Liver (tissue), 9 donors: ENCODE data around the gene CDON. TPM values are rescaled to one million over a fixed set of nuclear protein-coding genes. Genes with fewer than 3 reads are reported as not detected.

Experiments
- DNase-seq: peaks from one replicate; pipeline ENCODE4 v3.0.0-alpha.2; 2017; ENCODE audit warnings: low spot score
- H3K27ac ChIP-seq, 2 donors: one replicate each; pipeline ENCODE4 v1.7.0; 2013; ENCODE audit warnings: inconsistent platforms in 2 of 2, low read length in 2 of 2, control low read depth in 1 of 2, low read depth in 1 of 2, mild to moderate bottlenecking in 1 of 2
- H3K27me3 ChIP-seq, 4 donors: one replicate each; pipeline versions ENCODE4 v1.6.1 to v1.7.0; 2013; ENCODE audit warnings: low read length in 3 of 4, inconsistent platforms in 1 of 4, mild to moderate bottlenecking in 1 of 4, moderate library complexity in 1 of 4; ENCODE audit not compliant: control insufficient read depth in 4 of 4, insufficient read depth in 4 of 4
- H3K36me3 ChIP-seq, 4 donors: one replicate each; pipeline versions ENCODE4 v1.6.1 to v1.7.0; 2013; ENCODE audit warnings: low read length in 3 of 4, mild to moderate bottlenecking in 3 of 4, low read depth in 1 of 4, moderate library complexity in 1 of 4; ENCODE audit not compliant: control insufficient read depth in 4 of 4, insufficient read depth in 3 of 4
- H3K4me1 ChIP-seq, 4 donors: one replicate each; pipeline versions ENCODE4 v1.6.1 to v1.7.0; 2013; ENCODE audit warnings: low read length in 3 of 4, mild to moderate bottlenecking in 3 of 4, moderate library complexity in 1 of 4; ENCODE audit not compliant: control insufficient read depth in 4 of 4, insufficient read depth in 4 of 4
- H3K4me3 ChIP-seq, 3 donors: one replicate each; pipeline versions ENCODE4 v1.6.1 to v1.7.0; 2013; ENCODE audit warnings: low read length in 3 of 3, control low read depth in 1 of 3, low read depth in 1 of 3, mild to moderate bottlenecking in 1 of 3
- H3K9ac ChIP-seq, 2 donors: one replicate each; pipeline ENCODE4 v1.7.0; 2013; ENCODE audit warnings: low read length in 2 of 2, mild to moderate bottlenecking in 2 of 2, moderate library complexity in 2 of 2, control low read depth in 1 of 2, low read depth in 1 of 2
- H3K9me3 ChIP-seq, 4 donors: one replicate each; pipeline versions ENCODE4 v1.6.1 to v1.7.0; 2013; ENCODE audit warnings: low read length in 3 of 4; ENCODE audit not compliant: control insufficient read depth in 4 of 4
- EGR1 ChIP-seq, 2 donors: IDR thresholded peaks; 2 replicates each; pipeline ENCODE4 v1.6.1; 2016 to 2018; ENCODE audit warnings: antibody characterized with exemption in 2 of 2, low read depth in 2 of 2
- FOXA1 ChIP-seq: IDR thresholded peaks from 2 replicates; pipeline ENCODE4 v1.6.1; 2016; ENCODE audit warnings: antibody characterized with exemption
- FOXA2 ChIP-seq: IDR thresholded peaks from 2 replicates; pipeline ENCODE4 v1.6.1; 2016; ENCODE audit warnings: antibody characterized with exemption
- GABPA ChIP-seq, 2 donors: IDR thresholded peaks in 1 of 2; conservative IDR thresholded peaks in 1 of 2; 2 replicates each; pipeline ENCODE4 v1.6.1; 2016; ENCODE audit warnings: antibody characterized with exemption in 2 of 2, mild to moderate bottlenecking in 1 of 2, moderate library complexity in 1 of 2
- HNF4A ChIP-seq, 2 donors: conservative IDR thresholded peaks; 2 replicates each; pipeline ENCODE4 v1.6.1; 2016; ENCODE audit warnings: antibody characterized with exemption in 2 of 2, mild to moderate bottlenecking in 2 of 2
- HNF4G ChIP-seq: IDR thresholded peaks from 2 replicates; pipeline ENCODE4 v1.6.1; 2016; ENCODE audit warnings: antibody characterized with exemption
- JUND ChIP-seq, 2 donors: IDR thresholded peaks; 2 replicates each; pipeline ENCODE4 v1.6.1; 2016; ENCODE audit warnings: antibody characterized with exemption in 2 of 2
- NR2F2 ChIP-seq: IDR thresholded peaks from 2 replicates; pipeline ENCODE4 v1.6.1; 2016; ENCODE audit warnings: antibody characterized with exemption
- RAD21 ChIP-seq, 2 donors: IDR thresholded peaks; 2 replicates each; pipeline ENCODE4 v1.6.1; 2016; ENCODE audit warnings: antibody characterized with exemption in 2 of 2, mild to moderate bottlenecking in 2 of 2
- SP1 ChIP-seq: IDR thresholded peaks from 2 replicates; pipeline ENCODE4 v1.6.1; 2018; ENCODE audit warnings: antibody characterized with exemption, mild to moderate bottlenecking
- TAF1 ChIP-seq: conservative IDR thresholded peaks from 2 replicates; pipeline ENCODE4 v1.6.1; 2016; ENCODE audit warnings: antibody characterized with exemption, mild to moderate bottlenecking
- WGBS: extraction: QIAGEN DNeasy Blood & Tissue Kit; methylation state at CpG from one replicate; pipeline ENCODE4 v1.1.7; 2013; 5-methylcytosine and 5-hydroxymethylcytosine counted together
- polyA plus RNA-seq, 2 donors: library from polyadenylated mRNA; stranded (reverse) in 1 of 2; unstranded in 1 of 2; fragments of 200-250 nt in 1 of 2; fragments of >200 nt in 1 of 2; fragmentation: Nextera tagmentation in 1 of 2; extraction: Ambion mirVana in 1 of 2; gene quantifications; one replicate each; pipeline versions ENCODE4 v1.2.1 to v1.2.3, GENCODE V29; 2013 to 2015
- total RNA-seq, 2 donors: library from RNA; depleted of rRNA; stranded (reverse); fragments of >200 nt; gene quantifications; one replicate each; pipeline ENCODE4 v1.2.3, GENCODE V29; 2014
- TF ChIP-seq, protein P1 (sequence below): fragments of 150-350 bp; IDR thresholded peaks from 2 replicates; pipeline ENCODE4 v1.5.1; 2017; ENCODE audit warnings: improper control_type of control experiment, low read depth, low read length; ENCODE audit not compliant: missing input control
- TF ChIP-seq, protein P2 (sequence below): IDR thresholded peaks from 2 replicates; pipeline ENCODE4 v1.6.1; 2016; ENCODE audit warnings: antibody characterized with exemption
- TF ChIP-seq, protein P3 (sequence below): IDR thresholded peaks from 2 replicates; pipeline ENCODE4 v1.6.1; 2016; ENCODE audit warnings: antibody characterized with exemption
- TF ChIP-seq, protein P4 (sequence below): IDR thresholded peaks from 2 replicates; pipeline ENCODE4 v1.6.1; 2016; ENCODE audit warnings: antibody characterized with exemption, mild to moderate bottlenecking
- TF ChIP-seq, protein P5 (sequence below): IDR thresholded peaks from 2 replicates; pipeline ENCODE4 v1.6.1; 2016; ENCODE audit warnings: antibody characterized with exemption
- donor health status: healthy.
- donor health status: healthy.
- donor health status: healthy.
- donor health status: healthy.
- donor health status: healthy.

CDON gene
- total and polyA plus RNA-seq, 4 donors: 0.69 to 7.4 (median 3.9) TPM

DNA sequence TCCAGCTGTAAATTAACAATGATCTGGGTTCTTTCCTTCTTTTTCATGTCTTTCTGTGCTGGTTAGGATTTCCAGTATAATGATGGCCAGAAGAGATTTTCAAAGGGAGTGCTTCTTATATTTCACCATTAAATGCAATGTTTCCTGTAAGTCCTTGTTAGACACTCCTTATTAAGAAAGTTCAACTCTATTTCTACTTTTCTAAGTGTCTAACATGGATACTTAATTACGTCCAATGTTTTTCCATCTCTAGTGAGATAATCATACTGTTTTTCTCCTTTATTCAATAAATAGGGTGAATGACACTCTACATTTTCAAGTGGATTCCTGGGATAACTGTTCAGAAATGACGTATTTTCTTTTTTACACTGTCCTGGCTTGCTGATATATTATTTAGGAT is 49.8 kb downstream of the CDON start:
- Histone ChIP-seq H3K4me1 (no peaks in the 10 kb centered on the region), H3K27ac (no peak overlapping the region), H3K27me3 (no peaks in the 10 kb centered on the region), H3K4me3 (no peak overlapping the region), H3K9me3 (no peaks in the 10 kb centered on the region), H3K36me3 (peaks cover 0 to 2% (median under 1%) of the 10 kb centered on the region in 4 donors), H3K9ac (no peak overlapping the region)
- no peak for TF ChIP-seq SP1
- TF ChIP-seq EGR1 (IDR thresholded peaks at IDR 0.05; ENCODE audit: low read depth in 2 of 2): no peak
- no peak for TF ChIP-seq NR2F2
- no peak for TF ChIP-seq TAF1
- TF ChIP-seq, protein P1, sequence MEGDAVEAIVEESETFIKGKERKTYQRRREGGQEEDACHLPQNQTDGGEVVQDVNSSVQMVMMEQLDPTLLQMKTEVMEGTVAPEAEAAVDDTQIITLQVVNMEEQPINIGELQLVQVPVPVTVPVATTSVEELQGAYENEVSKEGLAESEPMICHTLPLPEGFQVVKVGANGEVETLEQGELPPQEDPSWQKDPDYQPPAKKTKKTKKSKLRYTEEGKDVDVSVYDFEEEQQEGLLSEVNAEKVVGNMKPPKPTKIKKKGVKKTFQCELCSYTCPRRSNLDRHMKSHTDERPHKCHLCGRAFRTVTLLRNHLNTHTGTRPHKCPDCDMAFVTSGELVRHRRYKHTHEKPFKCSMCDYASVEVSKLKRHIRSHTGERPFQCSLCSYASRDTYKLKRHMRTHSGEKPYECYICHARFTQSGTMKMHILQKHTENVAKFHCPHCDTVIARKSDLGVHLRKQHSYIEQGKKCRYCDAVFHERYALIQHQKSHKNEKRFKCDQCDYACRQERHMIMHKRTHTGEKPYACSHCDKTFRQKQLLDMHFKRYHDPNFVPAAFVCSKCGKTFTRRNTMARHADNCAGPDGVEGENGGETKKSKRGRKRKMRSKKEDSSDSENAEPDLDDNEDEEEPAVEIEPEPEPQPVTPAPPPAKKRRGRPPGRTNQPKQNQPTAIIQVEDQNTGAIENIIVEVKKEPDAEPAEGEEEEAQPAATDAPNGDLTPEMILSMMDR: no peak
- no peak for TF ChIP-seq GABPA (IDR thresholded peaks at IDR 0.05 in 1 of 2, conservative IDR thresholded peaks at IDR 0.05 in 1 of 2)
- TF ChIP-seq, protein P2, sequence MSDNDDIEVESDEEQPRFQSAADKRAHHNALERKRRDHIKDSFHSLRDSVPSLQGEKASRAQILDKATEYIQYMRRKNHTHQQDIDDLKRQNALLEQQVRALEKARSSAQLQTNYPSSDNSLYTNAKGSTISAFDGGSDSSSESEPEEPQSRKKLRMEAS: no peak
- TF ChIP-seq FOXA2: no peak
- TF ChIP-seq, protein P3, sequence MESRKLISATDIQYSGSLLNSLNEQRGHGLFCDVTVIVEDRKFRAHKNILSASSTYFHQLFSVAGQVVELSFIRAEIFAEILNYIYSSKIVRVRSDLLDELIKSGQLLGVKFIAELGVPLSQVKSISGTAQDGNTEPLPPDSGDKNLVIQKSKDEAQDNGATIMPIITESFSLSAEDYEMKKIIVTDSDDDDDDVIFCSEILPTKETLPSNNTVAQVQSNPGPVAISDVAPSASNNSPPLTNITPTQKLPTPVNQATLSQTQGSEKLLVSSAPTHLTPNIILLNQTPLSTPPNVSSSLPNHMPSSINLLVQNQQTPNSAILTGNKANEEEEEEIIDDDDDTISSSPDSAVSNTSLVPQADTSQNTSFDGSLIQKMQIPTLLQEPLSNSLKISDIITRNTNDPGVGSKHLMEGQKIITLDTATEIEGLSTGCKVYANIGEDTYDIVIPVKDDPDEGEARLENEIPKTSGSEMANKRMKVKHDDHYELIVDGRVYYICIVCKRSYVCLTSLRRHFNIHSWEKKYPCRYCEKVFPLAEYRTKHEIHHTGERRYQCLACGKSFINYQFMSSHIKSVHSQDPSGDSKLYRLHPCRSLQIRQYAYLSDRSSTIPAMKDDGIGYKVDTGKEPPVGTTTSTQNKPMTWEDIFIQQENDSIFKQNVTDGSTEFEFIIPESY: no peak
- TF ChIP-seq JUND (IDR thresholded peaks at IDR 0.05): no peak
- TF ChIP-seq, protein P4, sequence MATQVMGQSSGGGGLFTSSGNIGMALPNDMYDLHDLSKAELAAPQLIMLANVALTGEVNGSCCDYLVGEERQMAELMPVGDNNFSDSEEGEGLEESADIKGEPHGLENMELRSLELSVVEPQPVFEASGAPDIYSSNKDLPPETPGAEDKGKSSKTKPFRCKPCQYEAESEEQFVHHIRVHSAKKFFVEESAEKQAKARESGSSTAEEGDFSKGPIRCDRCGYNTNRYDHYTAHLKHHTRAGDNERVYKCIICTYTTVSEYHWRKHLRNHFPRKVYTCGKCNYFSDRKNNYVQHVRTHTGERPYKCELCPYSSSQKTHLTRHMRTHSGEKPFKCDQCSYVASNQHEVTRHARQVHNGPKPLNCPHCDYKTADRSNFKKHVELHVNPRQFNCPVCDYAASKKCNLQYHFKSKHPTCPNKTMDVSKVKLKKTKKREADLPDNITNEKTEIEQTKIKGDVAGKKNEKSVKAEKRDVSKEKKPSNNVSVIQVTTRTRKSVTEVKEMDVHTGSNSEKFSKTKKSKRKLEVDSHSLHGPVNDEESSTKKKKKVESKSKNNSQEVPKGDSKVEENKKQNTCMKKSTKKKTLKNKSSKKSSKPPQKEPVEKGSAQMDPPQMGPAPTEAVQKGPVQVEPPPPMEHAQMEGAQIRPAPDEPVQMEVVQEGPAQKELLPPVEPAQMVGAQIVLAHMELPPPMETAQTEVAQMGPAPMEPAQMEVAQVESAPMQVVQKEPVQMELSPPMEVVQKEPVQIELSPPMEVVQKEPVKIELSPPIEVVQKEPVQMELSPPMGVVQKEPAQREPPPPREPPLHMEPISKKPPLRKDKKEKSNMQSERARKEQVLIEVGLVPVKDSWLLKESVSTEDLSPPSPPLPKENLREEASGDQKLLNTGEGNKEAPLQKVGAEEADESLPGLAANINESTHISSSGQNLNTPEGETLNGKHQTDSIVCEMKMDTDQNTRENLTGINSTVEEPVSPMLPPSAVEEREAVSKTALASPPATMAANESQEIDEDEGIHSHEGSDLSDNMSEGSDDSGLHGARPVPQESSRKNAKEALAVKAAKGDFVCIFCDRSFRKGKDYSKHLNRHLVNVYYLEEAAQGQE: no peak
- no peak for TF ChIP-seq FOXA1
- TF ChIP-seq RAD21 (IDR thresholded peaks at IDR 0.05): no peak
- TF ChIP-seq HNF4G: no peak
- TF ChIP-seq, protein P5, sequence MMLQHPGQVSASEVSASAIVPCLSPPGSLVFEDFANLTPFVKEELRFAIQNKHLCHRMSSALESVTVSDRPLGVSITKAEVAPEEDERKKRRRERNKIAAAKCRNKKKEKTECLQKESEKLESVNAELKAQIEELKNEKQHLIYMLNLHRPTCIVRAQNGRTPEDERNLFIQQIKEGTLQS: no peak
- TF ChIP-seq HNF4A (conservative IDR thresholded peaks at IDR 0.05): no peak
- no peak for DNase-seq
- 99% methylated on average over 2 of the region's 2 CpGs for WGBS

DNA sequence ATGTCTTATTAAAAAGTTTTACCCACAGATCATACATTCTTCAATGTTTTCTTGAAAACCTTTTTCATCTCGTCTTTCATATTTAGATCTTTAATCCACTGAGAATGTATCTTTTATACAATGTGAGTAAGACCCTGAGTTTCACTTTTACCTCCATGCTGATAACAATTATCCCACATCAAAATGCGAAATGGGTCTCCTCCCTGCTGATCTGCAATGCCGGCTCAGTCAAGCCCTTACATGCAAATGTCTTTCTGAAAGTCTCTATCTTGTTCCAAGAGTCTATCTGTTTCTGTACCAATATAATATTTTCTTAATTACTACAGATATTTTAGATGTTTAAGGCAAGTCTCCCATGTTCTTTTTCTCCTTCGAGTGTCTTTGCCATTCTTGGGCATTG is 50.9 kb downstream of the CDON start:
- no peak for DNase-seq
- H3K27ac ChIP-seq: no peak overlapping the region
- no peaks in the 10 kb centered on the region for H3K9me3 ChIP-seq
- no peaks in the 10 kb centered on the region for H3K4me1 ChIP-seq
- TF ChIP-seq SP1 (no peak), NR2F2 (no peak), GABPA (IDR thresholded peaks at IDR 0.05 in 1 of 2, conservative IDR thresholded peaks at IDR 0.05 in 1 of 2) (no peak), RAD21 (IDR thresholded peaks at IDR 0.05) (no peak), EGR1 (IDR thresholded peaks at IDR 0.05; ENCODE audit: low read depth in 2 of 2) (no peak)
- TF ChIP-seq, protein P1: no peak
- TF ChIP-seq, protein P5: no peak
- TF ChIP-seq, protein P2: no peak
- 92% methylated on average over 4 of the region's 4 CpGs for WGBS
- no peaks in the 10 kb centered on the region for H3K27me3 ChIP-seq
- H3K36me3 ChIP-seq: peaks cover 0 to 2% (median 0%) of the 10 kb centered on the region in 4 donors
- no peak overlapping the region for H3K9ac ChIP-seq
- no peak overlapping the region for H3K4me3 ChIP-seq
